NCI-H1092 (cell line): ENCODE results near the gene FXYD3.
"Not testable (repeated sequence)": the region's sequence is repeated elsewhere in the genome, so short reads cannot be mapped to it uniquely, and the experiment has no call there.

Source experiments
- DNase-seq: peaks from one replicate; lab custom pipeline; 2025; lab: John Stamatoyannopoulos, UW

FXYD3 gene

GRCh38 chr19:35086455-35086854, 29.2 kb upstream of the FXYD3 start:
- DNase-seq: no peak

GRCh38 chr19:35087393-35087792, 28.2 kb upstream of the FXYD3 start:
- no peak for DNase-seq

- DNase-seq: no peak
Measured at GRCh38 chr19:35088131-35088913, 27.3 kb upstream of the FXYD3 start.

- DNase-seq: no peak
Measured at GRCh38 chr19:35089554-35089953, 26.1 kb upstream of the FXYD3 start.

DNA sequence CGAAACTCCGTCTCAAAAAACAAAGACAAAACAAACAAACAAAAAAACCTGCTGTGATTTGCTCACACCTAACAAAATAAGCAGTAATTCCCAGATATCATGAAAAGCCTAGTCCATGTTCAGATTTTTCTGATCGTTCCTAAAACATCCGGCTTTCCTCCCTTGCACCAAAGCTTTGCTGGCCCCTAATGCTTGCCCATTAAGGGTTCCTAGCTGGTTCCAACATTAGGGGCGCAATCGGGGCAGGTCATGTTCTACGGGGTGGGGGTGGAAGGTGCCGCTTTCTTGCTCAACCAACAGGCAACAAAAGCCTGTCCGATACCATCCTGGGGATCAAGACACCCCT, 25.5 kb upstream of the FXYD3 start:
- no peak for DNase-seq

- DNase-seq: peak; percentile 18
Measured at GRCh38 chr19:35090506-35091214, 25.0 kb upstream of the FXYD3 start.

DNA sequence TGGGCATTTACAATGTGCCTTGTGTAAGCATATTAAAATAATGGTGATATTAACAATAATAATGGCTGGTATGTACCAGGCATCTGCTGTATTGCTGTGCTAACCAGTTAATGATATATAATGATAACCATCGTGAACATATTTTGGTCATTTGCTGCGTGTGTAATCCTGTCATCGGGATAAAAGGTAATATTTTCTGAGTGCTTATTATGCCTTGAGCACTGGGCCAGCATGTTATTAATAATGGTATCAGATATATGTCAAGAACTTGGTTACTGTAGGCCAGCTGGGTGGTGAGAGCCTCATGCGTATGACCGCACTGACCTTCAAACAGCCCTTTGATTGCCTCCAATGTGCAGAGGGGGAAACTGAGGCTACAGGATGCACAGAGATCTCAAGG, 22.2 kb upstream of the FXYD3 start:
- DNase-seq: no peak

- DNase-seq: no peak
Measured at GRCh38 chr19:35093941-35094647, 21.5 kb upstream of the FXYD3 start.

- DNase-seq: no peak
Measured at GRCh38 chr19:35094656-35095055, 21.0 kb upstream of the FXYD3 start.

GRCh38 chr19:35095667-35096368, 19.8 kb upstream of the FXYD3 start:
- no peak for DNase-seq

GRCh38 chr19:35098413-35099049, 17.1 kb upstream of the FXYD3 start:
- DNase-seq: no peak

DNA sequence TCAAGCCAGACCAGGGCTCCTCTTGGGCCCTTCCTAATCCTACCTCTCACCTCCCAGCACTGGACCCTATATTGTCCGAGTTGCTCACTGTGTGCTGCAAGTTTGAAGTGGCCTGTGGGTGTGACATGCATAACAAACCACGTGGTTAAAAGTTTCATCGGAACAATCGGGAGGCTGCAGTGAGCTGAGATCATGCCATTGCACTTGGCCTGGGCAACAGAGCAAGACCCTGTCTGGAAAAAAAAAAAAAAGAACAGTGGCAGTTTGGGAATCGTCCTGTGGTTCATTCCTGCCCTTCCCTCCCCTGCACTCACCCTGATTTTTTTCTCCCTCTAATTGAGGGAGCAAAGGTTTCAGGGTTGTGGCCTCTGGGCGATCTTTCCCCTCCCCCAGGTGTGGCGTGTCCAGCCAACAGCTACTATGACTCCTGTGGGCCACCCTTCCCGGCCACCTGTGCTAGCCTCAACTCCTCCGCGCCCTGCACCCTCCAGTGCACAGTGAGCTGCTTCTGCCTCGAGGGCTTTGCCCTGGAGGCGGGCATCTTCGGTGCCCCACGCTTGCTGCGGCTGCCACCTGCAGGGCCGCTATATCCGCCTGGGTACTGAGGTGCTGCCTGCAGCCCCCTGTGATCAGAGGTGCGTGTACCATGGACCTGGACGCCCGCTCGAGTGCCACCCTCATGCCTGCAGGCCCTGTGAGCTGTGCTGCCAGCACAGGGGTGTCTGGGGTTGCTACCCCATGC, 16.3 kb upstream of the FXYD3 start:
- DNase-seq: no peak

- DNase-seq: no peak
Measured at GRCh38 chr19:35099897-35100275, 15.7 kb upstream of the FXYD3 start.

GRCh38 chr19:35100588-35101533, 14.8 kb upstream of the FXYD3 start:
- DNase-seq: no peak

GRCh38 chr19:35101949-35102348, 13.7 kb upstream of the FXYD3 start:
- DNase-seq: not testable (repeated sequence)

DNA sequence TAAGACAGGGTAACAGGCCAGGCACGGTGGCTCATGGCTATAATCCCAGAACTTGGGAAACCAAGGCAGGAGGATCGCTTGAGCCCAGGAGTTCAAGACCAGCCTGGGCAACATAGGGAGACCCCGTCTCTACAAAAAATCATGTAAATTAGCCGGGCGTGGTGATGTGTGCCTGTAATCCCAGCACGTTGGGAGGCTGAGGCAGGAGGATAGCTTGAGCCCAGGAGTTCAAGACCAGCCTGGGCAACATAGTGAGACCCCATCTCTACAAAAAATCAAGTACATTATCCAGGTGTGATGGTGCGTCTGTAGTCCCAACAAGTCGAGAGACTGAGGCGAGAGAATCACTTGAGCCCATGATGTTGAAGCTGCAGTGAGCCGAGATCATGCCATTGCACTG, 12.0 kb upstream of the FXYD3 start:
- not testable (repeated sequence) for DNase-seq

DNA sequence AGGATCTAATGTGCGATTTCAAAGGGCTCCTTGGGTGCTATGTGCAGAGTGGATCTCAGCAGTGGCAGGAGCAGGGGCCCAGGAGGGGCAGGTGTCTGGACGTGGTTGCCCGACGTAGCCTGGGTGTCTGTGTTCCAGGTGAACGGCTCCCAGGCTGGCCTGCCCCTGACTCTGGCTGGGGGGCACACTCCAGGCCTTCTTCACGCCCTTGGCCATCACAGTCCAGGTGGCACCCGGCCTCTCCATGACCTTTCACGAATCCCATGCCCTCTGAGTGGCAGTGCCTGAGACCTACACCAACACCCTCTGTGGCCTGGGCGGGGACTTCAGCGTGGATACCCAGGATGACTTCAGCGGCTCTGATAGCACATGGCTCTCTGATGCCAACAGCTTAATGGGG, 11.3 kb upstream of the FXYD3 start:
- DNase-seq: no peak

DNA sequence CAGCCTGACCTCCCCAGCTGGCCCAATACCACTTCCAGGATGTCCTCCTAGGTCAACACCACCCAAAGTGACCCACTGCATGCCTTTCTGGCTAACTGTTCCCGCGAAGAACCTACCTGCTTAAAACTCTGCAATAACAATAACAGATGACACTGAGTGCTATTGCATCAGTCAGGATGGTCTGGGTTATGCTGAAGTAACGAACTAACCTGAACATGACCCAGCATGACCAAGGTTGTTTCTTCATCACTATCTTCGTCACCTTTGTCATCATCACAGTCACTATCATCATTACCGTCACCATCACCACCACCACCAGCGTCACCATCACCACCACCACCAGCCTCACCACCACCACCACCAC, 10.6 kb upstream of the FXYD3 start:
- DNase-seq: no peak

GRCh38 chr19:35105411-35106290, 10.0 kb upstream of the FXYD3 start:
- DNase-seq: no peak
